Astrocyte of the hippocampus (primary cell): ENCODE measurements around the gene KRTAP20-1.

ENCODE experiments used
- DNase-seq: peaks from one replicate; pipeline ENCODE4 v3.0.0; 2011; ENCODE audit warnings: low read depth, low spot score

Gene KRTAP20-1

DNA sequence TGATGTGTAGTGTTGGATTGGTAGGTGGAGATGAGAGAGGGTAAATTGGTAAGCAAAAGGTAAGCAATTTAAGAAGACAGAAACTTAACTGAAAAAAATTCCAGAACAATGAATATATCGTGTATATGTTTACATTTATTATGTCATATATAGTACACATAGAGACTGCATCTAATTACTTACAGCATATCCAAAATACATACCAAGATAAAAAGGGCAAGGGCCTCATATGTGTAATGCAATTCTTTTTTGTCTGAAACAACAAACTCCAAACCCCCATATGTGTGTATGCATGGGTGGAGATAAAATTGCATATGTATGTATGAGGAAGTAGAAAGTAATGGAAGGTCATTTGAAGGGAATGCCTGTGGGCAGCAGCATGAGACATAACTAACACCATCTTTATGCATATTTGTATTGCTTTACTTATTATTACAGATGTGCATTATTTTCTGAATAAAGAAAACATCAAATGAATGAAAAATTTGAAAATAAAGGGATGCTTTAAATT, 30.7 kb downstream of the KRTAP20-1 start:
- no peak for DNase-seq

DNA sequence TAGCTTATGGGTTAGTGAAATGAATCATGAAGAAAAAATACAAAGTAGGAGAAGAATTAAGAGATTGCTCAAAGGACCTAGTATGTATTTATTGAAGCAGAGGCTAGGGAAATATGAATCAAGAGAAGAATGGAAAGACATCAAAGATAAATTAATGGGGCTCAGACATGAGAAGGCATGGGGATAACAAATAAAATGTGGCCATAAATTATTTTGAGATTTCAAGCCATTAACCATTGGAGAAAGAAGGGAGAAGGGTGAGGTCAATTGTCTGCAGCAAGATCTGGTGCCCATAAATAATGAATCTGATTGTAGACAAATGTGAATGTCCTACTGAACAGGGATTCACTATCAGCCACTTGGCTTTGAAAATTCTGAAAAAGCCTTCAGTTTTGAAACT, 36.7 kb downstream of the KRTAP20-1 start:
- DNase-seq = no peak
